Stomach (tissue), 4 donors: ENCODE results near the gene COX4I2.

Experiments
- CTCF ChIP-seq, 7 experiments: fragments of 450-650 bp in 4 of 7; fragments of 200-600 bp in 3 of 7; sonication (generic) in 3 of 7; IDR thresholded peaks; one replicate each; pipeline ENCODE4 v1.5.1; 2016 to 2019; ENCODE audit warnings: antibody characterized with exemption in 7 of 7, control low read depth in 2 of 7, mild to moderate bottlenecking in 1 of 7
- EP300 ChIP-seq: sonication (generic); formaldehyde crosslinking; IDR thresholded peaks from one replicate; pipeline ENCODE4 v1.6.1; 2017; ENCODE audit warnings: antibody characterized with exemption
- POLR2A ChIP-seq, 4 donors: fragments of 450-650 bp; IDR thresholded peaks; one replicate each; pipeline ENCODE4 v1.6.1; 2016; ENCODE audit warnings: antibody characterized with exemption in 4 of 4, control low read depth in 2 of 4, mild to moderate bottlenecking in 1 of 4, moderate library complexity in 1 of 4

GRCh38 chr20:31677553-31678260 lies 40.0 kb downstream of the COX4I2 start:
- no peak for TF ChIP-seq CTCF (IDR thresholded peaks at IDR 0.05)
- no peak for TF ChIP-seq POLR2A (IDR thresholded peaks at IDR 0.05)
- TF ChIP-seq EP300: no peak
